Measurements from ENCODE around the gene ZFP69B.

The ZFP69B gene

GRCh38 chr1:40449684-40450494, at the start of gene ZFP69B:
Gene ZFP69B, plus strand, starts transcription at chr1:40450476. Its CDS starts 486 bp downstream, at chr1:40450962.
- DNase-seq: peak; percentile 82

GRCh38 chr1:40401473-40402201, 48.6 kb upstream of the ZFP69B start:
- DNase-seq: no peak

GRCh38 chr1:40404670-40405462, 45.4 kb upstream of the ZFP69B start:
- DNase-seq: peak; percentile 30

GRCh38 chr1:40405812-40406211, 44.5 kb upstream of the ZFP69B start:
- DNase-seq: no peak

GRCh38 chr1:40407453-40407852, 42.8 kb upstream of the ZFP69B start:
- DNase-seq: no peak

GRCh38 chr1:40409467-40409866, 40.8 kb upstream of the ZFP69B start:
- DNase-seq: no peak

GRCh38 chr1:40411294-40411693, 39.0 kb upstream of the ZFP69B start:
- no peak for DNase-seq

GRCh38 chr1:40411843-40412242, 38.4 kb upstream of the ZFP69B start:
- DNase-seq: no peak

- DNase-seq: no peak
These were observed 36.6 kb upstream of the ZFP69B start for GRCh38 chr1:40413527-40414252.

- no peak for DNase-seq
These were observed 35.9 kb upstream of the ZFP69B start for GRCh38 chr1:40414331-40414730.

GRCh38 chr1:40416709-40417108, 33.6 kb upstream of the ZFP69B start:
- no peak for DNase-seq

GRCh38 chr1:40421431-40422384, 28.6 kb upstream of the ZFP69B start:
- DNase-seq: no peak

GRCh38 chr1:40422630-40423263, 27.5 kb upstream of the ZFP69B start:
- DNase-seq: no peak

GRCh38 chr1:40423264-40423642, 27.0 kb upstream of the ZFP69B start:
- DNase-seq: no peak

- no peak for DNase-seq
These were observed 26.2 kb upstream of the ZFP69B start for GRCh38 chr1:40423951-40424618.

GRCh38 chr1:40425198-40425597, 25.1 kb upstream of the ZFP69B start:
- DNase-seq: no peak

- DNase-seq: no peak
These were observed 18.9 kb upstream of the ZFP69B start for GRCh38 chr1:40431385-40431784.

GRCh38 chr1:40432644-40433390, 17.5 kb upstream of the ZFP69B start:
- no peak for DNase-seq

- no peak for DNase-seq
These were observed 14.8 kb upstream of the ZFP69B start for GRCh38 chr1:40435471-40435870.

GRCh38 chr1:40435876-40436275, 14.4 kb upstream of the ZFP69B start:
- no peak for DNase-seq
